H9 (cell line): ENCODE results near the gene ISG20L2. TPM values are rescaled to one million over a fixed set of nuclear protein-coding genes. Genes with fewer than 3 reads are reported as not detected.

Experiments used
- DNase-seq: peaks from one replicate; pipeline ENCODE4 v3.0.0-alpha.2; 2017
- H2AFZ ChIP-seq: one replicate; pipeline ENCODE4 v1.6.1; 2013; ENCODE audit warnings: mild to moderate bottlenecking, low read length, control low read depth, moderate library complexity
- H2AK5ac ChIP-seq: 2 replicates; pipeline ENCODE4 v1.6.1; 2013; ENCODE audit warnings: low read length, control low read depth, mixed read lengths; ENCODE audit not compliant: insufficient read length
- H2BK120ac ChIP-seq: one replicate; pipeline ENCODE4 v1.6.1; 2013; ENCODE audit warnings: low read depth, mild to moderate bottlenecking, low read length, control low read depth, inconsistent platforms; ENCODE audit not compliant: poor library complexity, severe bottlenecking
- H2BK12ac ChIP-seq: 2 replicates; pipeline ENCODE4 v1.6.1; 2013; ENCODE audit warnings: low read length, control low read depth, mixed read lengths, low read depth; ENCODE audit not compliant: insufficient read length
- H2BK15ac ChIP-seq: 2 replicates; pipeline ENCODE4 v1.6.1; 2013; ENCODE audit warnings: low read depth, low read length, control low read depth
- H2BK20ac ChIP-seq: one replicate; pipeline ENCODE4 v1.6.1; 2013; ENCODE audit warnings: low read depth, mild to moderate bottlenecking, low read length, control low read depth, inconsistent platforms; ENCODE audit not compliant: poor library complexity, severe bottlenecking
- H2BK5ac ChIP-seq: 2 replicates; pipeline ENCODE4 v1.6.1; 2013; ENCODE audit warnings: low read length, control low read depth, mixed read lengths; ENCODE audit not compliant: insufficient read length
- H3K14ac ChIP-seq: 2 replicates; pipeline ENCODE4 v1.6.1; 2013; ENCODE audit warnings: low read length, control low read depth; ENCODE audit not compliant: insufficient read depth
- H3K18ac ChIP-seq: 2 replicates; pipeline ENCODE4 v1.6.1; 2013; ENCODE audit warnings: low read depth, mild to moderate bottlenecking, mixed read lengths, low read length, control low read depth; ENCODE audit not compliant: insufficient read length
- H3K23ac ChIP-seq: 2 replicates; pipeline ENCODE4 v1.6.1; 2013; ENCODE audit warnings: low read length, control low read depth, mixed read lengths, low read depth; ENCODE audit not compliant: insufficient read length
- H3K23me2 ChIP-seq: 2 replicates; pipeline ENCODE4 v1.6.1; 2013; ENCODE audit warnings: low read depth, mild to moderate bottlenecking, mixed read lengths, low read length, control low read depth; ENCODE audit not compliant: insufficient read length, poor library complexity, severe bottlenecking
- H3K27ac ChIP-seq: 2 replicates; pipeline ENCODE4 v1.5.1; 2013; ENCODE audit warnings: low read length, control low read depth, mixed read lengths, low read depth; ENCODE audit not compliant: insufficient read length
- H3K27me3 ChIP-seq: 2 replicates; pipeline ENCODE4 v1.6.1; 2013; ENCODE audit warnings: low read length, control low read depth, inconsistent platforms; ENCODE audit not compliant: insufficient read depth
- H3K4ac ChIP-seq: 2 replicates; pipeline ENCODE4 v1.6.1; 2013; ENCODE audit warnings: low read depth, mild to moderate bottlenecking, control low read depth, inconsistent platforms, low read length, moderate library complexity
- H3K4me1 ChIP-seq: 2 replicates; pipeline ENCODE4 v1.6.1; 2013; ENCODE audit warnings: low read length, control low read depth, inconsistent platforms; ENCODE audit not compliant: insufficient read depth
- H3K4me2 ChIP-seq: 2 replicates; pipeline ENCODE4 v1.6.1; 2013; ENCODE audit warnings: low read length, control low read depth, mixed read lengths; ENCODE audit not compliant: insufficient read length, insufficient read depth
- H3K56ac ChIP-seq: 2 replicates; pipeline ENCODE4 v1.6.1; 2013; ENCODE audit warnings: low read depth, mild to moderate bottlenecking, mixed read lengths, low read length, control low read depth; ENCODE audit not compliant: insufficient read length
- H3K79me1 ChIP-seq: 2 replicates; pipeline ENCODE4 v1.6.1; 2013; ENCODE audit warnings: low read depth, mild to moderate bottlenecking, moderate library complexity, low read length, control low read depth, inconsistent platforms; ENCODE audit not compliant: insufficient read depth, poor library complexity, severe bottlenecking
- H3K79me2 ChIP-seq: 2 replicates; pipeline ENCODE4 v1.6.1; 2013; ENCODE audit warnings: low read length, control low read depth, inconsistent platforms; ENCODE audit not compliant: insufficient read depth
- H3K9ac ChIP-seq: 2 replicates; pipeline ENCODE4 v1.6.1; 2013; ENCODE audit warnings: low read length, control low read depth, mixed read lengths; ENCODE audit not compliant: insufficient read length; ENCODE audit errors: extremely low read depth
- H3K9me3 ChIP-seq: one replicate; pipeline ENCODE4 v1.6.1; 2013; ENCODE audit warnings: low read depth, low read length, inconsistent platforms; ENCODE audit not compliant: control insufficient read depth
- H3T11ph ChIP-seq: one replicate; pipeline ENCODE4 v1.6.1; 2013; ENCODE audit warnings: mild to moderate bottlenecking, low read length, control low read depth, inconsistent platforms
- H4K20me1 ChIP-seq: one replicate; pipeline ENCODE4 v1.6.1; 2013; ENCODE audit not compliant: control insufficient read depth, insufficient read length, insufficient read depth
- H4K5ac ChIP-seq: 2 replicates; pipeline ENCODE4 v1.6.1; 2013; ENCODE audit warnings: low read depth, mild to moderate bottlenecking, mixed read lengths, low read length, control low read depth; ENCODE audit not compliant: insufficient read length
- H4K8ac ChIP-seq: replicated peaks from 2 replicates; pipeline ENCODE4 v1.6.1; 2013; ENCODE audit warnings: low read length, control low read depth, mixed read lengths, low read depth; ENCODE audit not compliant: insufficient read length
- H4K91ac ChIP-seq: 2 replicates; pipeline ENCODE4 v1.6.1; 2013; ENCODE audit warnings: low read depth, mild to moderate bottlenecking, moderate library complexity, mixed read lengths, low read length, control low read depth; ENCODE audit not compliant: insufficient read length
- H3K27ac Mint-ChIP-seq, 3 experiments: 2 replicates in 2 of 3; 3 replicates in 1 of 3; pipeline ENCODE4 v1.8.0; 2020 to 2021; ENCODE audit warnings: mixed read lengths in 3 of 3, mild to moderate bottlenecking in 1 of 3, moderate library complexity in 1 of 3
- H3K27me3 Mint-ChIP-seq: 2 replicates; pipeline ENCODE4 v1.8.0; 2021; ENCODE audit warnings: low read depth, mild to moderate bottlenecking, moderate library complexity, mixed read lengths
- H3K36me3 Mint-ChIP-seq, 3 experiments: 2 replicates in 2 of 3; 3 replicates in 1 of 3; pipeline ENCODE4 v1.8.0; 2020 to 2021; ENCODE audit warnings: low read depth in 3 of 3, mixed read lengths in 3 of 3; ENCODE audit not compliant: insufficient read depth in 1 of 3
- H3K4me1 Mint-ChIP-seq, 2 experiments: 2 replicates each; pipeline ENCODE4 v1.8.0; 2020; ENCODE audit warnings: mixed read lengths in 2 of 2
- H3K4me3 Mint-ChIP-seq, 2 experiments: 2 replicates in 1 of 2; 3 replicates in 1 of 2; pipeline ENCODE4 v1.8.0; 2020 to 2021; ENCODE audit warnings: mild to moderate bottlenecking in 2 of 2, mixed read lengths in 2 of 2, moderate library complexity in 1 of 2
- H3K9me3 Mint-ChIP-seq, 2 experiments: 2 replicates in 1 of 2; 3 replicates in 1 of 2; pipeline ENCODE4 v1.8.0; 2020; ENCODE audit warnings: mild to moderate bottlenecking in 2 of 2, mixed read lengths in 2 of 2, moderate library complexity in 1 of 2
- CTCF ChIP-seq: fragments of 200-600 bp; sonication (generic); conservative IDR thresholded peaks from 3 replicates; pipeline ENCODE4 v1.8.0; 2021; ENCODE audit warnings: antibody characterized with exemption, mild to moderate bottlenecking
- WGBS: extraction: QIAGEN DNeasy Blood & Tissue Kit; methylation state at CpG from one replicate; pipeline ENCODE4 v1.1.7; 2013; ENCODE audit warnings: missing lambda C conversion rate, low lambda C conversion rate, mixed read lengths; ENCODE audit not compliant: insufficient read length; ENCODE audit errors: extremely low coverage; 5-methylcytosine and 5-hydroxymethylcytosine counted together
- total RNA-seq: library from RNA; stranded (reverse); gene quantifications from 2 replicates; pipeline ENCODE4 v1.2.1, GENCODE V29; 2021

ISG20L2 gene
- total RNA-seq, 1 experiment from 2014 or later: 57.6 TPM

GRCh38 chr1:156676114-156676819 lies 52.3 kb downstream of the ISG20L2 start:
- H2AFZ ChIP-seq: no peak overlapping the region
- no peak overlapping the region for H2BK5ac ChIP-seq
- H3K18ac ChIP-seq: peak overlapping the region; percentile 71
- no peaks in the 10 kb centered on the region for H3K9me3 ChIP-seq
- no CpG with 5 or more reads among the region's 49 CpGs for WGBS
- peaks cover 29% of the 10 kb centered on the region for H3K27me3 Mint-ChIP-seq
- no peak overlapping the region for H4K91ac ChIP-seq
- H3K4me1 ChIP-seq: peaks cover 19% of the 10 kb centered on the region; the same call in 1 of the 2 replicates
- peaks cover 51 to 59% of the 10 kb centered on the region in 2 experiments for H3K4me1 Mint-ChIP-seq
- peak overlapping the region; percentile 81 to 86 for H3K4me3 Mint-ChIP-seq
- no peak overlapping the region for H4K8ac ChIP-seq
- H2BK20ac ChIP-seq: no peak overlapping the region
- peak overlapping the region; percentile 51 for H2BK120ac ChIP-seq
- no peaks in the 10 kb centered on the region for H3K27me3 ChIP-seq
- peaks cover 8% of the 10 kb centered on the region for H3K79me1 ChIP-seq
- H2AK5ac ChIP-seq: no peak overlapping the region
- H3K23me2 ChIP-seq: peaks cover 12% of the 10 kb centered on the region
- no peak overlapping the region for H3K23ac ChIP-seq
- no peak overlapping the region for H4K5ac ChIP-seq
- no peak overlapping the region for H2BK15ac ChIP-seq
- H3K27ac Mint-ChIP-seq: peak overlapping the region in 1 of 3 experiments; percentile 90; a peak in 1 of 7 replicates
- H2BK12ac ChIP-seq: no peak overlapping the region
- no peak overlapping the region for H3K27ac ChIP-seq
- H4K20me1 ChIP-seq: no peaks in the 10 kb centered on the region
- no peak for TF ChIP-seq CTCF
- DNase-seq: no peak
- no peak overlapping the region for H3K56ac ChIP-seq
- H3K79me2 ChIP-seq: peaks cover 4% of the 10 kb centered on the region; the same call in 1 of the 2 replicates
- H3K9ac ChIP-seq: peak overlapping the region; percentile 48
- H3K14ac ChIP-seq: peak overlapping the region; percentile 94
- H3K9me3 Mint-ChIP-seq: peaks cover 0 to 3% of the 10 kb centered on the region in 2 experiments; a peak in 2 of 5 replicates
- peaks cover 32 to 44% (median 34%) of the 10 kb centered on the region in 3 experiments for H3K36me3 Mint-ChIP-seq
- H3T11ph ChIP-seq: no peak overlapping the region
- H3K4ac ChIP-seq: 0 out of 2 replicates have a peak overlapping the region, but pooled peaks have one; percentile 27
- H3K4me2 ChIP-seq: peak overlapping the region; percentile 58
